ENCODE results near the gene WDR31.

WDR31 gene

DNA sequence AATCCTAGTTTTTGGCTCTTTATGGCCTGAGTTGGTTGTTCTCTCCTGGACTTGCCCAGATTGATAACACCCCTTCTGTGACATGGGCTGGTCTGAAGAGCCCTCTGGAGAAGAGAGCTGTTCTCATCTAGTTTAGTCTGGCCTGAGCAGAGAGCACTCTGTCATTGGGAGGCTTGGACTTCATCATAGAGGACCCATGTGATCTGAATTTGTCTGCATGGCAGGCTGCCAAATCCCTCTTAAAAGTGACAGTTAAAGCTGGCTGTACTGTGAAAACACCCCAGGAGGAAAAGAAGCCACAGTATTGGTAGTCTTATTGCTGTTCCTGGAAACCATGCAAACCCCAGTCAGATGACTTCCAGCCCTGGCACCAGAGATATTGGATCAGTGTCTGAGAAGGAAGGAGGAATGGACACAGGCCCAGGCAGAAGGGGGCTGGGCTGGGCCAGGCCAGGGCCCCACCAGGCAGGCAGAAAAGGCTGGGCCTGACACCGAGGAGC, 3.7 kb upstream of the WDR31 start:
- H3K27ac ChIP-seq, result no peak overlapping the region
- no peak for TF ChIP-seq ZFX (IDR thresholded peaks at IDR 0.05; ENCODE audit: borderline replicate concordance)
- TF ChIP-seq, protein P1, sequence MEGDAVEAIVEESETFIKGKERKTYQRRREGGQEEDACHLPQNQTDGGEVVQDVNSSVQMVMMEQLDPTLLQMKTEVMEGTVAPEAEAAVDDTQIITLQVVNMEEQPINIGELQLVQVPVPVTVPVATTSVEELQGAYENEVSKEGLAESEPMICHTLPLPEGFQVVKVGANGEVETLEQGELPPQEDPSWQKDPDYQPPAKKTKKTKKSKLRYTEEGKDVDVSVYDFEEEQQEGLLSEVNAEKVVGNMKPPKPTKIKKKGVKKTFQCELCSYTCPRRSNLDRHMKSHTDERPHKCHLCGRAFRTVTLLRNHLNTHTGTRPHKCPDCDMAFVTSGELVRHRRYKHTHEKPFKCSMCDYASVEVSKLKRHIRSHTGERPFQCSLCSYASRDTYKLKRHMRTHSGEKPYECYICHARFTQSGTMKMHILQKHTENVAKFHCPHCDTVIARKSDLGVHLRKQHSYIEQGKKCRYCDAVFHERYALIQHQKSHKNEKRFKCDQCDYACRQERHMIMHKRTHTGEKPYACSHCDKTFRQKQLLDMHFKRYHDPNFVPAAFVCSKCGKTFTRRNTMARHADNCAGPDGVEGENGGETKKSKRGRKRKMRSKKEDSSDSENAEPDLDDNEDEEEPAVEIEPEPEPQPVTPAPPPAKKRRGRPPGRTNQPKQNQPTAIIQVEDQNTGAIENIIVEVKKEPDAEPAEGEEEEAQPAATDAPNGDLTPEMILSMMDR (IDR thresholded peaks at IDR 0.05), result no peak

- H3K27ac ChIP-seq, result no peak overlapping the region
- TF ChIP-seq, protein P1 (IDR thresholded peaks at IDR 0.05), result no peak
- no peak for TF ChIP-seq ZFX (IDR thresholded peaks at IDR 0.05; ENCODE audit: borderline replicate concordance)
Observed at GRCh38 chr9:113341712-113342410, 1.8 kb upstream of the WDR31 start.

GRCh38 chr9:113337714-113338113, 2.4 kb downstream of the WDR31 start:
- H3K27ac ChIP-seq, result no peak overlapping the region
- TF ChIP-seq, protein P1 (IDR thresholded peaks at IDR 0.05), result no peak
- no peak for TF ChIP-seq ZFX (IDR thresholded peaks at IDR 0.05; ENCODE audit: borderline replicate concordance)

- no peak overlapping the region for H3K27ac ChIP-seq
- TF ChIP-seq, protein P1 (IDR thresholded peaks at IDR 0.05), result no peak
- no peak for TF ChIP-seq ZFX (IDR thresholded peaks at IDR 0.05; ENCODE audit: borderline replicate concordance)
Observed at GRCh38 chr9:113331780-113332179, 8.3 kb downstream of the WDR31 start.

DNA sequence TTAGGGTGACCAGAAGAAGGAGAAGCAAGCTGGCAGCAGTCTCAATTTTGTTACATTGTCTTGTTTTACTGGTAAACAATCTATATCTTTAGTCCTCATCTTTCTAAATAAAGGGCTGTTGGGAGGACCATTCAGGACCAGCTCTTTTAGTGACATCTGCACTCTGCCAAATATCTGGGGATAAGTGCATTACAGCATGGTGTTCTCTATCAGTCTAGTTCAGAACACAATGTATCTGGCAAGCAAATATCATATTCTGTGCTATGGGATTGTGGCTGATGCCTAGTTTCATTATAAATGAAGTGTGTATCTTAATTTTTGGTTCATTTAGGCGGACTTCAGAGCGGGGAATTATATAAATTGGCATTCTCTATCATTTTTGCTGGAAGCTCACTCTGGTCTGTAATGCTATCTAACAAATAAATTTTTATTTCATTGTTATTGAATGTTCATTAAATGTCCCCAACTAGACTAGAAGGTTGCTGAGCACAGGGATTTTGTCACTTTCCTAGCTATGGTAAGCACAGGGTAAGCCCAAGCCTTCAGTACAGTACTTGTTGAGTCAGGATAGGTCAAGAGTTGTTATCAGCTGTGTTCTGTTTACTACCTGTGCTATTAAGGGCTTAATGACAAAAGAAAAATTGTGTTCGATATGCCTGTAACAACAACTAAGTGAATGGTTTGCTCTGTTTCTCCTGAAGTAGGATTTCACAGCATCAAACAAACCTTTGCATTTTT, 11.9 kb downstream of the WDR31 start:
- H3K27ac ChIP-seq, result no peak overlapping the region
- TF ChIP-seq, protein P1 (IDR thresholded peaks at IDR 0.05), result no peak

DNA sequence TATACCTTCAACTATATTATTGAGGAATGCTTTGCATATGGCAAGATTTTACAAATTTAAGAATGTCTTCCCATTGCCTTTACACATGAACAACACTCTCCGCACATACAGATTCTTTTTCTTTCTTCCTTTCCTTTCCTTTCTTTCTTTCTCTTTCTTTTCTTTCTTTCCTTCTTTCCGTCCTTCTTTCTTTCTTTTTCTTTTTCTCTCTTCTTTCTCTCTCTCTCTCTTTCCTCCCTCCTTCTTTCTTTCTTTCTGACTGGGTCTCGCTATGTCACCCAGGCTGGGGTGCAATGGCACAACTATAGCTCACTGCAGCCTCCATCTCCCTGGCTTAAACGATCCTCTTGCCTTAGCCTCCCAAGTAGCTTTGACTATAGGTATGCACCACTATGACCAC, 13.8 kb downstream of the WDR31 start:
- TF ChIP-seq ZFX (IDR thresholded peaks at IDR 0.05; ENCODE audit: borderline replicate concordance), result no peak

DNA sequence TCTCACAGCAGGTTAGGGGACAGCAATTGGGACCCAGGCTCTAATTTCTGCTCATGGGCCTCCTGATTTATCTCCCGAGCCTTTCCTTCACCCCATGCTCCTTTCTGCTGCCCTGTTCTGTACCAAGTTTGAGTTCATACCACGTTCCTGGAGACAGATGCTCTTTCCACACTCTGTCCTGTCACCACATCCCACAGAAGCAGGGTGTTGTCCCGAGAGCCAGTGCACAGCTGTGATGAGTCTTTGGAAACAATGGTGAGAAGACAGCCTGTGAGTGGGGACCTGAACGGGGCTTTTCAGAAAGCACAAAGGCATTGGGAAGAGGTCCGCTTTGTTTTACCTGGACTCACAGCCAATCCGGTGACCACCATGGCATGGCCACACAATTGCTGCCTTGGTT, 17.4 kb downstream of the WDR31 start:
- no peak for TF ChIP-seq ZFX (IDR thresholded peaks at IDR 0.05; ENCODE audit: borderline replicate concordance)
- TF ChIP-seq, protein P1 (IDR thresholded peaks at IDR 0.05), result no peak
- H3K27ac ChIP-seq, result no peak overlapping the region

More for the DNA sequence above, 13.8 kb downstream of the WDR31 start:
- no peak overlapping the region for H3K27ac ChIP-seq

All from 22Rv1 (cell line).